Stimulated activated CD4-positive, alpha-beta T cell treated with anti-CD3 and anti-CD28 coated beads, Interleukin-15, amount 100 ng/mL, for 48 hours (primary cell): Measurements from ENCODE around the gene VPS18.

Experiments used
- DNase-seq, 2 donors: peaks; one replicate each; pipeline ENCODE4 v3.0.0-alpha.2; 2020; ENCODE audit warnings: low read depth in 2 of 2

VPS18 gene

GRCh38 chr15:40901053-40901443, 6.8 kb downstream of the VPS18 start:
- DNase-seq, result no peak

- no peak for DNase-seq
These were observed 8.6 kb downstream of the VPS18 start for GRCh38 chr15:40902605-40903561.

GRCh38 chr15:40904552-40905201, 10.4 kb downstream of the VPS18 start:
- no peak for DNase-seq

- peak; percentile 53 to 80 for DNase-seq
These were observed 12.1 kb downstream of the VPS18 start for GRCh38 chr15:40906091-40906990.

- peak in 1 of 2 donors; percentile 43 for DNase-seq
These were observed 12.9 kb downstream of the VPS18 start for GRCh38 chr15:40906991-40907802.

- no peak for DNase-seq
These were observed 13.8 kb downstream of the VPS18 start for GRCh38 chr15:40908095-40908494.

- no peak for DNase-seq
These were observed 15.7 kb downstream of the VPS18 start for GRCh38 chr15:40909662-40910630.

- DNase-seq, result no peak
These were observed 16.9 kb downstream of the VPS18 start for GRCh38 chr15:40911141-40911540.

- no peak for DNase-seq
These were observed 17.4 kb downstream of the VPS18 start for GRCh38 chr15:40911693-40912092.

- no peak for DNase-seq
These were observed 18.2 kb downstream of the VPS18 start for GRCh38 chr15:40912478-40912877.

GRCh38 chr15:40914013-40914412, 19.8 kb downstream of the VPS18 start:
- no peak for DNase-seq

GRCh38 chr15:40914486-40914885, 20.2 kb downstream of the VPS18 start:
- DNase-seq, result no peak

- no peak for DNase-seq
These were observed 20.9 kb downstream of the VPS18 start for GRCh38 chr15:40915116-40915661.

GRCh38 chr15:40915679-40916078, 21.4 kb downstream of the VPS18 start:
- DNase-seq, result no peak

GRCh38 chr15:40917585-40917984, 23.3 kb downstream of the VPS18 start:
- DNase-seq, result no peak

- DNase-seq, result no peak
These were observed 24.0 kb downstream of the VPS18 start for GRCh38 chr15:40918146-40918798.

- no peak for DNase-seq
These were observed 24.6 kb downstream of the VPS18 start for GRCh38 chr15:40918799-40919392.

GRCh38 chr15:40921949-40922607, 27.8 kb downstream of the VPS18 start:
- DNase-seq, result no peak
